WTC11 (cell line): Measurements from ENCODE around the gene ALOXE3. TPM values are rescaled to one million over a fixed set of nuclear protein-coding genes. Genes with fewer than 3 reads are reported as not detected.

Experiments
- ATAC-seq: fragments of 200-7000 bp; cut with Tn5 transposase; 2 replicates; pipeline ENCODE4 v1.10.0; 2021; ENCODE audit warnings: mild to moderate bottlenecking, moderate library complexity
- Bru-seq: library from RNA; stranded (reverse); fragments of 400-500 nt; gene quantifications from one replicate; lab custom pipeline; 2021; lab: Mats Ljungman, UMichigan
- CTCF ChIA-PET: fragments of 300-600 bp; sonication (Branson Sonifier 250); formaldehyde crosslinking; loops from one replicate; lab custom pipeline; 2021; ENCODE audit warnings: antibody characterized with exemption; lab: Charles Lee
- POLR2A ChIA-PET: fragments of 350-600 bp; sonication (Branson Sonifier 250); formaldehyde crosslinking; loops from one replicate; lab custom pipeline; 2021; ENCODE audit warnings: antibody characterized with exemption; lab: Charles Lee
- DNase-seq: peaks from one replicate; pipeline ENCODE4 v3.0.0; 2021; ENCODE audit warnings: low spot score
- H3K27ac Mint-ChIP-seq: 2 replicates; pipeline ENCODE4 v1.8.0; 2021; ENCODE audit warnings: mixed read lengths
- H3K27me3 Mint-ChIP-seq: 2 replicates; pipeline ENCODE4 v1.8.0; 2021; ENCODE audit warnings: low read depth, mild to moderate bottlenecking, moderate library complexity, mixed read lengths
- H3K36me3 Mint-ChIP-seq: 2 replicates; pipeline ENCODE4 v1.8.0; 2021; ENCODE audit warnings: mixed read lengths
- H3K4me1 Mint-ChIP-seq: 2 replicates; pipeline ENCODE4 v1.8.0; 2022; ENCODE audit warnings: mixed read lengths
- H3K4me3 Mint-ChIP-seq: 2 replicates; pipeline ENCODE4 v1.8.0; 2021; ENCODE audit warnings: mild to moderate bottlenecking, moderate library complexity, mixed read lengths
- H3K9me3 Mint-ChIP-seq: 2 replicates; pipeline ENCODE4 v1.8.0; 2021; ENCODE audit warnings: mixed read lengths
- CBFB ChIP-seq: sonication (generic); formaldehyde crosslinking; IDR thresholded peaks from 2 replicates; pipeline ENCODE4 v1.8.1; 2022; ENCODE audit warnings: mild to moderate bottlenecking, low read depth, missing genetic modification reagents
- ELF4 ChIP-seq: sonication (generic); formaldehyde crosslinking; IDR thresholded peaks from 2 replicates; pipeline ENCODE4 v1.8.1; 2022; ENCODE audit warnings: low read depth, mild to moderate bottlenecking, moderate library complexity, missing genetic modification reagents
- FOXK1 ChIP-seq: sonication (generic); formaldehyde crosslinking; IDR thresholded peaks from 2 replicates; pipeline ENCODE4 v1.8.0; 2022; ENCODE audit warnings: mild to moderate bottlenecking, moderate library complexity, missing genetic modification reagents
- FOXP1 ChIP-seq: sonication (generic); formaldehyde crosslinking; IDR thresholded peaks from 2 replicates; pipeline ENCODE4 v1.8.0; 2022; ENCODE audit warnings: missing genetic modification reagents, mild to moderate bottlenecking, moderate library complexity, borderline replicate concordance
- IRF1 ChIP-seq: sonication (generic); formaldehyde crosslinking; IDR thresholded peaks from 2 replicates; pipeline ENCODE4 v1.8.0; 2023; ENCODE audit warnings: missing genetic modification reagents
- MYBL2 ChIP-seq: sonication (generic); formaldehyde crosslinking; IDR thresholded peaks from 2 replicates; pipeline ENCODE4 v1.8.1; 2023; ENCODE audit warnings: mild to moderate bottlenecking, moderate library complexity, missing genetic modification reagents
- NFYB ChIP-seq: sonication (generic); formaldehyde crosslinking; conservative IDR thresholded peaks from 2 replicates; pipeline ENCODE4 v1.8.0; 2022; ENCODE audit warnings: low read depth, missing genetic modification reagents
- SMAD3 ChIP-seq: sonication (generic); formaldehyde crosslinking; IDR thresholded peaks from 2 replicates; pipeline ENCODE4 v1.8.0; 2022; ENCODE audit warnings: missing genetic modification reagents, mild to moderate bottlenecking, borderline replicate concordance
- SP1 ChIP-seq: sonication (generic); formaldehyde crosslinking; conservative IDR thresholded peaks from 2 replicates; pipeline ENCODE4 v1.8.1; 2022; ENCODE audit warnings: missing genetic modification reagents
- ZBTB21 ChIP-seq: sonication (generic); formaldehyde crosslinking; IDR thresholded peaks from 2 replicates; pipeline ENCODE4 v1.8.1; 2023; ENCODE audit warnings: mild to moderate bottlenecking, missing genetic modification reagents, borderline replicate concordance
- ZNF121 ChIP-seq: sonication (generic); formaldehyde crosslinking; IDR thresholded peaks from 2 replicates; pipeline ENCODE4 v1.8.0; 2023; ENCODE audit warnings: missing genetic modification reagents
- ZNF263 ChIP-seq: sonication (generic); formaldehyde crosslinking; IDR thresholded peaks from 2 replicates; pipeline ENCODE4 v1.8.1; 2022; ENCODE audit warnings: low read depth, mild to moderate bottlenecking, moderate library complexity, missing genetic modification reagents
- long read RNA-seq, 3 experiments: library from RNA in 1 of 3; library from capped mRNA in 1 of 3; library from polyadenylated mRNA in 1 of 3; unstranded in 2 of 3; stranded (forward) in 1 of 3; transcript quantifications; one replicate each; pipeline ENCODE4 v2.0.0, GENCODE V29; 2021
- total RNA-seq: library from RNA; stranded (reverse); gene quantifications from 3 replicates; pipeline ENCODE4 v1.2.3, GENCODE V29; 2021
- TF ChIP-seq, protein P1 (sequence below): sonication (generic); formaldehyde crosslinking; IDR thresholded peaks from 2 replicates; pipeline ENCODE4 v1.8.1; 2022; ENCODE audit warnings: mild to moderate bottlenecking, moderate library complexity, missing genetic modification reagents
- TF ChIP-seq, protein P2 (sequence below): sonication (generic); formaldehyde crosslinking; IDR thresholded peaks from 2 replicates; pipeline ENCODE4 v1.8.0; 2022; ENCODE audit warnings: mild to moderate bottlenecking, missing genetic modification reagents
- TF ChIP-seq, protein P3 (sequence below): sonication (generic); formaldehyde crosslinking; IDR thresholded peaks from 2 replicates; pipeline ENCODE4 v1.8.1; 2022; ENCODE audit warnings: low read depth, missing genetic modification reagents, borderline replicate concordance
- TF ChIP-seq, protein P4 (sequence below): fragments of 250-450 bp; sonication (Bioruptor Pico); IDR thresholded peaks from 2 replicates; pipeline ENCODE4 v1.9.0; 2021; ENCODE audit warnings: mild to moderate bottlenecking, borderline replicate concordance

Gene ALOXE3
- total RNA-seq, result 0.48 to 0.81 TPM (median 0.62 TPM) in 3 replicates
- Bru-seq, nascent RNA, result percentile 9 among the genes with signal in this experiment
- long read RNA-seq, experiment 1, partial matches to known transcripts, result 0 of 1 reads
- long read RNA-seq, experiment 1, other reads (novel, unspliced or antisense), result 1 of 1 reads
- long read RNA-seq, experiment 2, partial matches to known transcripts, result 1 of 3 reads
- long read RNA-seq, experiment 2, other reads (novel, unspliced or antisense), result 2 of 3 reads
- long read RNA-seq, experiment 3, result 0 reads

- H3K27me3 Mint-ChIP-seq, result peaks cover 73% of the 10 kb centered on the region
- POLR2A ChIA-PET, result no interaction called here
- no peak for TF ChIP-seq IRF1
- no peak for TF ChIP-seq SMAD3 (CRISPR knock-in tag)
- no peak for TF ChIP-seq ZNF121 (CRISPR knock-in tag)
- no peak for TF ChIP-seq ELF4
- TF ChIP-seq FOXK1 (CRISPR knock-in tag), result no peak
- TF ChIP-seq CBFB (CRISPR knock-in tag), result no peak
- TF ChIP-seq, protein P1, sequence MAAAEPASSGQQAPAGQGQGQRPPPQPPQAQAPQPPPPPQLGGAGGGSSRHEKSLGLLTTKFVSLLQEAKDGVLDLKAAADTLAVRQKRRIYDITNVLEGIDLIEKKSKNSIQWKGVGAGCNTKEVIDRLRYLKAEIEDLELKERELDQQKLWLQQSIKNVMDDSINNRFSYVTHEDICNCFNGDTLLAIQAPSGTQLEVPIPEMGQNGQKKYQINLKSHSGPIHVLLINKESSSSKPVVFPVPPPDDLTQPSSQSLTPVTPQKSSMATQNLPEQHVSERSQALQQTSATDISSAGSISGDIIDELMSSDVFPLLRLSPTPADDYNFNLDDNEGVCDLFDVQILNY, result 0 out of 2 replicates have a peak, but pooled peaks have one; percentile 37
- TF ChIP-seq, protein P2, sequence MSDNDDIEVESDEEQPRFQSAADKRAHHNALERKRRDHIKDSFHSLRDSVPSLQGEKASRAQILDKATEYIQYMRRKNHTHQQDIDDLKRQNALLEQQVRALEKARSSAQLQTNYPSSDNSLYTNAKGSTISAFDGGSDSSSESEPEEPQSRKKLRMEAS, result peak; percentile 47; the same call in 1 of the 2 replicates
- TF ChIP-seq SP1 (CRISPR knock-in tag), result 0 out of 2 replicates have a peak, but pooled peaks have one; percentile 22
- TF ChIP-seq, protein P3, sequence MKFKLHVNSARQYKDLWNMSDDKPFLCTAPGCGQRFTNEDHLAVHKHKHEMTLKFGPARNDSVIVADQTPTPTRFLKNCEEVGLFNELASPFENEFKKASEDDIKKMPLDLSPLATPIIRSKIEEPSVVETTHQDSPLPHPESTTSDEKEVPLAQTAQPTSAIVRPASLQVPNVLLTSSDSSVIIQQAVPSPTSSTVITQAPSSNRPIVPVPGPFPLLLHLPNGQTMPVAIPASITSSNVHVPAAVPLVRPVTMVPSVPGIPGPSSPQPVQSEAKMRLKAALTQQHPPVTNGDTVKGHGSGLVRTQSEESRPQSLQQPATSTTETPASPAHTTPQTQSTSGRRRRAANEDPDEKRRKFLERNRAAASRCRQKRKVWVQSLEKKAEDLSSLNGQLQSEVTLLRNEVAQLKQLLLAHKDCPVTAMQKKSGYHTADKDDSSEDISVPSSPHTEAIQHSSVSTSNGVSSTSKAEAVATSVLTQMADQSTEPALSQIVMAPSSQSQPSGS, result no peak
- 0 out of 2 replicates have a peak, but pooled peaks have one; percentile 14 for TF ChIP-seq ZBTB21 (CRISPR knock-in tag)
- 0 out of 2 replicates have a peak, but pooled peaks have one; percentile 19 for TF ChIP-seq FOXP1 (CRISPR knock-in tag)
- TF ChIP-seq MYBL2 (CRISPR knock-in tag), result no peak
- peak within 1 kb of the TSS; percentile 85 for H3K4me3 Mint-ChIP-seq
- ATAC-seq (peak; percentile 0; the same call in 1 of the 2 replicates), DNase-seq (peak; percentile 42)
- peaks cover 3% of the 10 kb centered on the region for H3K4me1 Mint-ChIP-seq
- no peaks in the 10 kb centered on the region for H3K9me3 Mint-ChIP-seq
- 0 out of 2 replicates have a peak within 1 kb of the TSS, but pooled peaks have one; percentile 69 for H3K27ac Mint-ChIP-seq
- no peaks in the 10 kb centered on the region for H3K36me3 Mint-ChIP-seq
- CTCF ChIA-PET, result interaction anchor here (0.6 to 9.8 kb wide), 33 partner anchors 9 to 388 kb away, joined by 3 to 118 read pairs (median 6); partner anchors contain the start of genes AURKB, CYB5D1, KCNAB3 and KRABD2
These were observed at the start of gene ALOXE3 for GRCh38 chr17:8117980-8118768. ALOXE3 (minus strand) TSS chr17:8118514; CDS start chr17:8117990, 524 bp downstream.

- Mint-ChIP-seq H3K9me3 (no peaks in the 10 kb centered on the region), H3K4me1 (peaks cover 24% of the 10 kb centered on the region), H3K27me3 (no peaks in the 10 kb centered on the region), H3K27ac (no peak overlapping the region), H3K4me3 (no peak overlapping the region), H3K36me3 (no peaks in the 10 kb centered on the region)
- ChIA-PET POLR2A (interaction anchor here (1.3 to 1.4 kb wide), 2 partner anchors 13 to 25 kb away, joined by 4 to 5 read pairs; no protein-coding TSS in a partner anchor), CTCF (interaction anchor here (0.8 to 1.5 kb wide), 5 partner anchors 9 to 107 kb away, joined by 3 to 5 read pairs (median 4); no protein-coding TSS in a partner anchor)
- ATAC-seq (no peak), DNase-seq (no peak)
- TF ChIP-seq, protein P4, sequence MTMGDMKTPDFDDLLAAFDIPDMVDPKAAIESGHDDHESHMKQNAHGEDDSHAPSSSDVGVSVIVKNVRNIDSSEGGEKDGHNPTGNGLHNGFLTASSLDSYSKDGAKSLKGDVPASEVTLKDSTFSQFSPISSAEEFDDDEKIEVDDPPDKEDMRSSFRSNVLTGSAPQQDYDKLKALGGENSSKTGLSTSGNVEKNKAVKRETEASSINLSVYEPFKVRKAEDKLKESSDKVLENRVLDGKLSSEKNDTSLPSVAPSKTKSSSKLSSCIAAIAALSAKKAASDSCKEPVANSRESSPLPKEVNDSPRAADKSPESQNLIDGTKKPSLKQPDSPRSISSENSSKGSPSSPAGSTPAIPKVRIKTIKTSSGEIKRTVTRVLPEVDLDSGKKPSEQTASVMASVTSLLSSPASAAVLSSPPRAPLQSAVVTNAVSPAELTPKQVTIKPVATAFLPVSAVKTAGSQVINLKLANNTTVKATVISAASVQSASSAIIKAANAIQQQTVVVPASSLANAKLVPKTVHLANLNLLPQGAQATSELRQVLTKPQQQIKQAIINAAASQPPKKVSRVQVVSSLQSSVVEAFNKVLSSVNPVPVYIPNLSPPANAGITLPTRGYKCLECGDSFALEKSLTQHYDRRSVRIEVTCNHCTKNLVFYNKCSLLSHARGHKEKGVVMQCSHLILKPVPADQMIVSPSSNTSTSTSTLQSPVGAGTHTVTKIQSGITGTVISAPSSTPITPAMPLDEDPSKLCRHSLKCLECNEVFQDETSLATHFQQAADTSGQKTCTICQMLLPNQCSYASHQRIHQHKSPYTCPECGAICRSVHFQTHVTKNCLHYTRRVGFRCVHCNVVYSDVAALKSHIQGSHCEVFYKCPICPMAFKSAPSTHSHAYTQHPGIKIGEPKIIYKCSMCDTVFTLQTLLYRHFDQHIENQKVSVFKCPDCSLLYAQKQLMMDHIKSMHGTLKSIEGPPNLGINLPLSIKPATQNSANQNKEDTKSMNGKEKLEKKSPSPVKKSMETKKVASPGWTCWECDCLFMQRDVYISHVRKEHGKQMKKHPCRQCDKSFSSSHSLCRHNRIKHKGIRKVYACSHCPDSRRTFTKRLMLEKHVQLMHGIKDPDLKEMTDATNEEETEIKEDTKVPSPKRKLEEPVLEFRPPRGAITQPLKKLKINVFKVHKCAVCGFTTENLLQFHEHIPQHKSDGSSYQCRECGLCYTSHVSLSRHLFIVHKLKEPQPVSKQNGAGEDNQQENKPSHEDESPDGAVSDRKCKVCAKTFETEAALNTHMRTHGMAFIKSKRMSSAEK (CRISPR knock-in tag), result no peak
- TF ChIP-seq SP1 (CRISPR knock-in tag), result no peak
- no peak for TF ChIP-seq NFYB (CRISPR knock-in tag)
- no peak for TF ChIP-seq ZNF263
These were observed 49.2 kb upstream of the ALOXE3 start for GRCh38 chr17:8167526-8167925.
